ENCODE results near the gene PRIM2. TPM values are rescaled to one million over a fixed set of nuclear protein-coding genes. Genes with fewer than 3 reads are reported as not detected.
"Not testable (repeated sequence)": the region's sequence is repeated elsewhere in the genome, so short reads cannot be mapped to it uniquely, and the experiment has no call there.

The PRIM2 gene
- total and polyA plus RNA-seq, 2 of the 4 experiments (the other 2 are of a cell fraction), result 11.8 to 37.5 TPM

- in situ Hi-C loops (cut with MboI; ENCODE audit: low sequenced_read_pairs); H3K36me3 ChIP-seq (ENCODE audit: control insufficient read depth, insufficient read depth, low read length); H2AK5ac ChIP-seq (ENCODE audit: low read depth, low read length); ATAC-seq (ENCODE audit: low read depth); CTCF ChIA-PET; H4K5ac ChIP-seq (ENCODE audit: low read depth, low read length); H3K4me1 ChIP-seq (ENCODE audit: control insufficient read depth, insufficient read depth, low read length); H3K56ac ChIP-seq (ENCODE audit: extremely low read depth, insufficient read depth, low read length); H2AK9ac ChIP-seq (replicated peaks; ENCODE audit: low read depth, low read length, poor library complexity); H3K4ac ChIP-seq (ENCODE audit: low read depth, low read length); H3K9ac ChIP-seq (ENCODE audit: low read depth, low read length); H2BK15ac ChIP-seq (ENCODE audit: low read depth, low read length); H2BK5ac ChIP-seq (ENCODE audit: low read depth, low read length, poor library complexity, severe bottlenecking); H3K4me2 ChIP-seq (ENCODE audit: low read depth, low read length); H3K18ac ChIP-seq (ENCODE audit: low read depth, low read length); H4K8ac ChIP-seq (ENCODE audit: low read depth in 2 of 2, low read length in 2 of 2); H2AFZ ChIP-seq (replicated peaks; ENCODE audit: low read length, poor library complexity); H3K79me1 ChIP-seq (ENCODE audit: low read depth in 1 of 2, low read length in 2 of 2); H2BK120ac ChIP-seq (ENCODE audit: low read depth, low read length); DNase-seq; H3K9me3 ChIP-seq (ENCODE audit: control insufficient read depth, insufficient read depth, low read length); BruUV-seq (replicated peaks); H3K27me3 ChIP-seq (ENCODE audit: control insufficient read depth, insufficient read depth, low read length); H3K27ac ChIP-seq (ENCODE audit: insufficient read depth, low read length); H4K20me1 ChIP-seq (ENCODE audit: insufficient read depth, low read length); dilution Hi-C loops (cut with HindIII; ENCODE audit: low sequenced_read_pairs, unreplicated experiment); POLR2A ChIA-PET (ENCODE audit: unreplicated experiment); H3K14ac ChIP-seq (replicated peaks; ENCODE audit: low read depth, low read length); H2BK20ac ChIP-seq (ENCODE audit: low read depth, low read length); intact Hi-C loops (cut with micrococcal nuclease); H4K91ac ChIP-seq (ENCODE audit: insufficient read depth, low read depth, low read length); H3K9me1 ChIP-seq (ENCODE audit: insufficient read depth, low read length); H3K4me3 ChIP-seq (ENCODE audit: insufficient read depth, low read depth, low read length); H3K23ac ChIP-seq (ENCODE audit: low read depth, low read length): not testable (repeated sequence)
- no CpG with 5 or more reads among the region's 6 CpGs for WGBS, 2 experiments (ENCODE audit: extremely low coverage in 2 of 2, insufficient read length in 1 of 2)
These were observed 301.5 kb downstream of the PRIM2 start for GRCh38 chr6:57618959-57619358.

GRCh38 chr6:57631773-57632172 lies 314.3 kb downstream of the PRIM2 start:
- H2AK9ac ChIP-seq (replicated peaks; ENCODE audit: low read depth, low read length, poor library complexity); in situ Hi-C loops (cut with MboI; ENCODE audit: low sequenced_read_pairs); H3K27ac ChIP-seq (ENCODE audit: insufficient read depth, low read length); H2BK15ac ChIP-seq (ENCODE audit: low read depth, low read length); H3K56ac ChIP-seq (ENCODE audit: extremely low read depth, insufficient read depth, low read length); H3K9ac ChIP-seq (ENCODE audit: low read depth, low read length); intact Hi-C loops (cut with micrococcal nuclease); H3K9me3 ChIP-seq (ENCODE audit: control insufficient read depth, insufficient read depth, low read length); H3K4me2 ChIP-seq (ENCODE audit: low read depth, low read length); H3K18ac ChIP-seq (ENCODE audit: low read depth, low read length); H2AFZ ChIP-seq (replicated peaks; ENCODE audit: low read length, poor library complexity); BruUV-seq (replicated peaks); H3K9me1 ChIP-seq (ENCODE audit: insufficient read depth, low read length); H2BK120ac ChIP-seq (ENCODE audit: low read depth, low read length); H2BK5ac ChIP-seq (ENCODE audit: low read depth, low read length, poor library complexity, severe bottlenecking); CTCF ChIA-PET; H3K14ac ChIP-seq (replicated peaks; ENCODE audit: low read depth, low read length); ATAC-seq (ENCODE audit: low read depth); H4K20me1 ChIP-seq (ENCODE audit: insufficient read depth, low read length); H4K8ac ChIP-seq (ENCODE audit: low read depth in 2 of 2, low read length in 2 of 2); H3K23ac ChIP-seq (ENCODE audit: low read depth, low read length); H2BK20ac ChIP-seq (ENCODE audit: low read depth, low read length); H3K4me1 ChIP-seq (ENCODE audit: control insufficient read depth, insufficient read depth, low read length); H3K4ac ChIP-seq (ENCODE audit: low read depth, low read length); DNase-seq; H3K79me1 ChIP-seq (ENCODE audit: low read depth in 1 of 2, low read length in 2 of 2); H2AK5ac ChIP-seq (ENCODE audit: low read depth, low read length); dilution Hi-C loops (cut with HindIII; ENCODE audit: low sequenced_read_pairs, unreplicated experiment); POLR2A ChIA-PET (ENCODE audit: unreplicated experiment); H3K27me3 ChIP-seq (ENCODE audit: control insufficient read depth, insufficient read depth, low read length); H3K4me3 ChIP-seq (ENCODE audit: insufficient read depth, low read depth, low read length); H4K91ac ChIP-seq (ENCODE audit: insufficient read depth, low read depth, low read length); H3K36me3 ChIP-seq (ENCODE audit: control insufficient read depth, insufficient read depth, low read length); H4K5ac ChIP-seq (ENCODE audit: low read depth, low read length): not testable (repeated sequence)
- no CpG with 5 or more reads among the region's 1 CpG for WGBS, 2 experiments (ENCODE audit: extremely low coverage in 2 of 2, insufficient read length in 1 of 2)

Data from IMR-90 (cell line).